GM18909 (cell line): Measurements from ENCODE around the gene C3orf62.
"Not testable (repeated sequence)": the region's sequence is repeated elsewhere in the genome, so short reads cannot be mapped to it uniquely, and the experiment has no call there.

Experiments
- ATAC-seq: cut with Tn5 transposase; IDR thresholded peaks from one replicate; pipeline ENCODE4 v1.9.1; 2021; ENCODE audit warnings: mild to moderate bottlenecking; ENCODE audit not compliant: unreplicated experiment, poor library complexity

The C3orf62 gene

GRCh38 chr3:49220985-49221563 is 56.0 kb downstream of the C3orf62 start:
- ATAC-seq = not testable (repeated sequence)

DNA sequence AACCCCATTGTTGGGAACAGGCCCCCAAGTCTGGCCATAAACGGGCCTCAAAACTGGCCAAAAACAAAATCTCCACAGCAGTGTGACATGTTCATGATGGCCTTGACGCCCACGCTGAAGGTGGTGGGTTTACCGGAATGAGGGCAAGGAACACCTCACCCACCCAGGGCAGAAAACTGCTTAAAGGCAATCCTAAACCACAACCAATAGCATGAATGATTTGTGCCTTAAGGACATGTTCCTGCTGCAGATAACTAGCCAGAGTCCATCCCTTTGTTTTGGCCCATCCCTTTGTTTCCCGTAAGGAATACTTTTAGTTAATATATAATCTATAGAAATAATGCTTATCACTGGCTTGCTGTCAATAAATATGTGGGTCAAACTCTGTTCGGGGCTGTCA is 57.9 kb downstream of the C3orf62 start:
- ATAC-seq = no peak
